HG02938 (cell line): ENCODE data around the gene ZPBP2.
"Not testable (repeated sequence)": the region's sequence is repeated elsewhere in the genome, so short reads cannot be mapped to it uniquely, and the experiment has no call there.

Experiments
- ATAC-seq: cut with Tn5 transposase; IDR thresholded peaks from one replicate; pipeline ENCODE4 v1.9.1; 2021; ENCODE audit warnings: mild to moderate bottlenecking, moderate library complexity; ENCODE audit not compliant: unreplicated experiment

The ZPBP2 gene

GRCh38 chr17:39867880-39868553, at the start of gene ZPBP2:
Gene ZPBP2, plus strand, starts transcription at chr17:39868202. Its CDS starts 153 bp downstream, at chr17:39868355.
- no peak for ATAC-seq

DNA sequence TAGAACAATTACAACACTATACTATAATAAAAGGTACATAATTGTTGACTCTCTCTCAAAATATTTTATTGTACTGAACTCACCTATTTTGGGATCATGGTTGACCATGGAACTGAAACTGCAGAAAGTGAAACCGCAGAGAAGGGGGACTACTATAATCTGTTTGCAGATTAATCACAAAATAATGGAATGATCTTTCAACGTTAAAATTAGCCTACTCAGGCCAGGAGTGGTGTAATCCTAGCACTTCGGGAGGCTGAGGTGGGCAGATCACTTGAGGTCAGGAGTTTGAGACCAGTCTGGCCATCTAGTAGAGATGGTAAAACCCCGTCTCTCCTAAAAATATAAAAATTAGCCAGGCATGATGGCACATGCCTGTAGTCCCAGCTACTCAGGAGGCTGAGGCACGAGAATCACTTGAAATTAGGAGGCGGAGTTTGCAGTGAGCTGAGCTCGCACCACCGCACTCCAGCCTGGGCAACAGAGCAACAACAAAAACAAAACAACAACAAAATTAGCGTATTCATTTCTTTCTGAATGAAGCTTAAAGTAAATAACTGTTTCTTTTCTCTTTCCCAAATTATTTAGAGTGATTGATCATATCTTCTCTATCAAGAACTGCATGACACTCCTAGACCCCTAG, 49.5 kb upstream of the ZPBP2 start:
- no peak for ATAC-seq

DNA sequence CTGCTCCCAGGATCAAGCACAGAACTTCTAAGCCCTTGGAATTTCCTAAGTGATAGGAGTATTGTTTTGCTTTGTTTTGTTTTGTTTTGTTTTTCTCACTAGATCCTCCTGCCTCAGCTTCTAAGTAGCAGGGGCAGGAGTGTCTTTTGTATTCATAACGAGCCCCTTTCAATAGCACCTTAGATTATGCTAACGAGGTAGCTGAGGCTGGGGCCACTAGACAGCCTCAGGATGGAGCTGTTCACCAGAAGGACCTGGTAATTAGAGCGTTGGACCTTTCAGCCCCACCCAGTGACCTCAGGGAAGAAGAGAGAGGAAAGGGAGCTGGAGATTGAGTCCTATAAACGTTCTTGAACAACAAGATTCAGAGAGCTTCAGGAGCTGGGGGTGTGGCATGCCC, 47.5 kb upstream of the ZPBP2 start:
- ATAC-seq, result no peak

DNA sequence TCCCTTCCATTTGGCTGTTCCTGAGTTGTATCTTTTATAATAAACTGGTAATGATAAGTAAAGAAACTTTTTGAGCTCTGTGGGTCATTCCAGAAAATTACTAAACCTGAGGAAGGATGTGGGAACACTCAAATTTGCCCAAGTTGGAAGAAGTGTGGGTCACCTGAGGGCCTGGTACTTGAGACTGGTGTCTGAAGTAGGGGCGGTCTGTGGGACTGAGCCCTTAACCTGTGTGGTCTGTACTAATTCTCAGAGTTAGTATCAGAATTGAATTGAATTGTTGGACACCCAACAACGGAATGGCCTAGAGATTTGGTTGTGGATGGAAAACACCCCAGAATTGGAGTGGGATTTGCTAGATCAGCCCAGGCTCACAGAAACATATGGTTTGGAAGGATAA, 47.0 kb upstream of the ZPBP2 start:
- ATAC-seq, result no peak

DNA sequence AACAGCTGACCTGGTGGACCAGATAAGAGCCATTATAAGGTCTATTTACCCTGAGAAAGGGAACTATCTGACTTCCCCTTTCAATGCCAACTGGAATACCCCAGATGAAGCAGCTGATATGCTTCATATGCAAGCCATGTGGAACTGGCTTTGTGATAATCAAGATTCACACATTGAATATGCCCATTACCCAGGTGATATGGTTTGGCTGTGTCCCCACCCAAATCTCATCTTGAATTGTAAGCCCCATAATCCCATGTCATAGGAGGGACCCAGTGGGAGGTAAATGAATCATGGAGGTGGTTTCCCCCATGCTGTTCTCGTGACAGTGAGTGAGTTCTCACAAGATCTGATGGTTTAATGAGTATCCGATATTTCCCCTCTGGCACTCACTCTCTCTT, 46.0 kb upstream of the ZPBP2 start:
- no peak for ATAC-seq

GRCh38 chr17:39823407-39824054, 44.5 kb upstream of the ZPBP2 start:
- no peak for ATAC-seq

- no peak for ATAC-seq
Observed at GRCh38 chr17:39826334-39826733, 41.7 kb upstream of the ZPBP2 start.

DNA sequence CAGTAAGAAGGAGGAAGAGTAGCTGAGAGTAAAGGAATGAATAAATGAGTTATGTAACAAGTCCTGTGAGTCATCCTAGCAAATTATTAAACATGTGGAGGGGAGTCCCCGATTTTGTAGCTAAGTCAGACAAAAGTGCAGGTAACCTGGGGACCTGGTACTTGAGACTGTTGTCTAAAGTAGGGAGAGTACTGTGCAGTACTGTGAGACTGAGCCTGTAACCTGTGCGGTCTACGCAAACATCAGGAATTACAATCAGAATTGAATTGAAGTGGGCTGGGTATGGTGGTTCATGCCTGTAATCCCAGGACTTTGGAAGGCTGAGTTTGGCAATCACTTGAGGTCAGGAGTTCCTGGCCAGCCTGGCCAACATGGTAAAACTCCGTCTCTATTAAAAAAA, 39.6 kb upstream of the ZPBP2 start:
- ATAC-seq, result no peak

GRCh38 chr17:39831588-39831987, 36.4 kb upstream of the ZPBP2 start:
- no peak for ATAC-seq

- no peak for ATAC-seq
Observed at GRCh38 chr17:39834017-39834416, 34.0 kb upstream of the ZPBP2 start.

DNA sequence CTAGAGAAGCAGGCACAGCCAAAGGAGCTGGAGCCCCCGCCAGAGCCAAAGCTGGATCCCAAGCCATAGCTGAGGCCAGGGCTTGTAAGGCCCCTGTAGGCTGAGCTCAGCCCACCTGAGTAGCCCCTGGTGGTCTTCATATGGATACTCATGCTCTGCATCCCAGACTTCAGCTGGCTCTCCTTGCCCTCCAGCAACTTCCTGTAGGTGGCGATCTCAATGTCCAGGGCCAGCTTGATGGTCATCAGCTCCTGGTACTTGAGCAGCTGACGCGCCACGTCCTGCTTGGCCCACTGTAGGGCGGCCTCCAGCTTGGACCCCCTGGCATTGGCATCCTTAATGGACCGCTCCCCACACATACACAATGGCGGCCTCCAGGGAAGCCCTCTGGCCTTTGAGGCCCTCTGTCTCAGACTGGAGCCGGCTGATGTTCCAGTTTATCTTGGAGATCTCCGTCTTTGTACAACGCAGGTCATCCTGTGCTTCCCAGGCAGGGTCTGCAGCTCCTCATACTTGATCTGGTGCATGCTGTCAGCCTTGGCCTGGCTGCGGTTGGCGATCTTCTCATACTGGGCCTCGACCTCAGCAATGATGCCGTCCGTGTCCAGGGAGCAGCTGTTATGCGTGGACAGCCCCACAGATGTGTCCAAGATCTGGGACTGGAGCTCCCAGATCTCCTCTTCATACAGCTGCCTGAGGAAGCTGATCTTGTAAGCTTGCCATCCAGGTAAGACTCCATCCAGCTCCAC, 32.8 kb upstream of the ZPBP2 start:
- ATAC-seq, result no peak

GRCh38 chr17:39836117-39836516, 31.9 kb upstream of the ZPBP2 start:
- ATAC-seq, result no peak

DNA sequence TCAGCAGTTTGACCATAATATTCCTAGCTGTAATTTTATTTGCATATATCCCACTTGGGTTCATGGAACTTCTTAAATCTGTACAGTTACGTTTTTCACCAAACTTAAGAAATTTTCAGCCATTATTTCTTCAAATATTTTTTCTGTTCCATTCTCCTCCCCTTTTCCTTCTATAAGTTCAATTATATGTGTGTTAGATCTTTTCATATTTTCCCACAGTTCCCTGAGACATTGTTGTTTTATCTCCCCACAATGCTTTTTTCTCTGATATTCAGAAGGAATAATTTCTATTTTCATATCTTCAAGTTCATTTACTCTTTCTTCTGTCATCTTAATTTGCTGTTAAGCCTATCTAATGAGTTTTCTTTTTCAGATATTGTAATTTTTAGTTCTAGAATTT, 29.9 kb upstream of the ZPBP2 start:
- ATAC-seq, result no peak

DNA sequence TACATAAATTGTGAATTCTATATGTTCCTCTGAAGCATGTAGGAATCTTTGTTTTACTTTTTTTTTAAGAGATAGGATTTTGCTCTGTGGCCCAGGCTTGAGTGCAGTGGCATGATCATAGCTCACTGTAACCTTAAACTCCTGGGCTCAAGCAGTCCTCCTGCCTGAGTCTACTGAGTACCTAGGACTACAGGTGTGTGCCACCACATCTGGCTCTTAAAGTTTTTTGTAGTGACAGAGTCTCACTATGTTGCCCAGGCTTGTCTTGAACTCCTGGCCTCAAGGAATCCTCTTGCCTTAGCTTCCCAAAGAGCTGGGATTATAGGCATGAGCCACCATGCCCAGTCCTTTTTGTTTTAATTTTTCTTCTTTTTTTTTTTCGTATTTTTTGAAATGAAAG, 29.2 kb upstream of the ZPBP2 start:
- no peak for ATAC-seq

DNA sequence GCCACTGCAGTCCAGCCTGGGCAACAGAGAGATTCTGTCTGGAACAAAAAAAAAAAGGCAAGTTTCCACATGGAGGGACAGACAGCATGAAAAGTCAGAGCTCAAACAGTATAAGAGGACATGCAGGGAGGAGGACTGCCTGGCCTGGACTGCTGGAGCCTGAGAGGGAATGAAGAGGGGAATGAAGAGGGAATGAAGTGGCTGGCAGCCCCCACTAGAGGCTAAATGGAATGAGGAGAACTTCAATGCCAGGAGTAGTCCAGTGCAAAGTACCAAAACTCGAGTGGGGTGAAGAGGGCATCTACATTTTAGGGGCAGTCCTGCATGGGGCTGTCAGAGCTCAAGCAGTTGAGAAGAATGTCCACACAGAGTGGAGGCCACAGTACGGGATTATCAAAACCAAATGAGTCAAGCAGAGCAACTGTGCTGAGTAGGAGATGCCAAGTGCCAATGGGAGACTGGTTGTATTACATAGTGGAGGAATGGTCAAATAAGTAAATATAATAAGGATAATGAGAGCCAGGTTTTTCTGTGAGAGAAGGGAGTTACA, 26.8 kb upstream of the ZPBP2 start:
- no peak for ATAC-seq

DNA sequence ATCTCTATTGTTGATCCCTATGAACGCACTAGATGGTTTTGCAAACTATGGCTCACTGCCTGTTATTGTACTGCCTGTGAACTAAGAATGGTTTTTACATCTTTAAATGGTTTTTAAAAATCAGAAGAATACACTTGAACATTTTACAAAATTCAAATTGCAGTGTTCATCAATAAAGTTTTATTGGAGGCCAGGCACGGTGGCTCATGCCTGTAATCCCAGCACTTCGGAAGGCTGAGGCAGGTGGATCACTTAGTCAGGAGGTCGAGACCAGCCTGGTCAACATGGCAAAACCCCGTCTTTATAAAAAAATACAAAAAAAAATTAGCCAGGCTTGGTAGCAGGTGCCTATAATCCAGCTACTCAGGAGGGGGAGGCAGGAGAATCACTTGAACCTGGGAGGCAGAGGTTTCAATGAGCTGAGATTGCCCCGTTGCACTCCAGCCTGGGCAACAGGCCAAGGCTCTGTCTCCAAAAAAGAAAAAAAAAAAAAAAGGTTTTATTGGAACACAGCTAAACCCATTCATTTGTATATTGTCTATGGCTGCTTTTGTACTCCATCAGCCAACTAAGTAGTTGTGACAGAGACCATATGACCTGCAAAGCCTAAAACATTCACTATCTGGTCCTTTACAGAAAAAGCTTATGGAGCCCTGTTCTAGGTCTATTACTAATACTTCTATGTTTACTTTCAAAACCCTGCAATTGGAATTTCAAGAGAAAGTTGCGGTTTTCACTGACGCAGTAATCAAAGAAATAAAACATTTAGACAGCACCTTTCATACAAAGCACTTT, 22.8 kb upstream of the ZPBP2 start:
- ATAC-seq, result no peak

- ATAC-seq, result no peak
Observed at GRCh38 chr17:39846205-39846604, 21.8 kb upstream of the ZPBP2 start.

DNA sequence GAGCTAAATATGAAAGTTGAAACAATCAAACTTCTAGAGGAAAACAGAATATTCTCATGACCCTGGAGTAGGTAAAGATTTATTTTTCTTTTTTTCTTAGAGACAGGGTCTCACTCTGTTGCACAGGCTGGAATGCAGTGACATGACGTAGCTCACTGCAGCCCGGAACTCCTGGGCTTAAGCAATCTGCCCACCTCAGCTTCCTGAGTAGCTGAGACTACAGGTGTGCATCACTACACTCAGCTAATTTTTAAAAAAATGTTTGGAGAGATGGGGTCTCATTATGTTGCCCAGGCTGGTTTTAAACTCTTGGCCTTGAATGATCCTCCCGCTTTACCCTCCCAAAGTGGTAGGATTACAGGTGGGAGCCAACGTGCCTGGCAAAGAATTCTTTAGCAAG, 19.4 kb upstream of the ZPBP2 start:
- no peak for ATAC-seq

GRCh38 chr17:39850186-39850585, 17.8 kb upstream of the ZPBP2 start:
- not testable (repeated sequence) for ATAC-seq

DNA sequence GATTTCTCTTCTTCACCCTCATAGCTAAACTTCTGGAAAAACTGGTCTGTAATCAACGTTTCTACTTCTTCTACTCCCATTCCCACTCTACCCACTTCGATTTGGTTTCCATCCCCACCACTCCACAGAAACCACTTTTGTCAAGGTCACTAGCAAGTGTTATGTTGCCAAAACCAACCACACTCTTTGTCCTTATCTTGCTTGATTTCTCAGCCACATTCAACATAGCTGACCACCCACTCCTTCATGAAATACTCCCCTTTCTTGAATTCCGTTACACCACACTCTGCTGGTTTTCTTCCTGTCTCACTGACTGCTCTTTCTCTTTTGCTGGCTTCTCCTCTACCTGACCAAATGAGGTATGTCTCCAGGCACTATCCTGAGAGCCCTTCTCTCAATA, 15.8 kb upstream of the ZPBP2 start:
- ATAC-seq, result no peak

DNA sequence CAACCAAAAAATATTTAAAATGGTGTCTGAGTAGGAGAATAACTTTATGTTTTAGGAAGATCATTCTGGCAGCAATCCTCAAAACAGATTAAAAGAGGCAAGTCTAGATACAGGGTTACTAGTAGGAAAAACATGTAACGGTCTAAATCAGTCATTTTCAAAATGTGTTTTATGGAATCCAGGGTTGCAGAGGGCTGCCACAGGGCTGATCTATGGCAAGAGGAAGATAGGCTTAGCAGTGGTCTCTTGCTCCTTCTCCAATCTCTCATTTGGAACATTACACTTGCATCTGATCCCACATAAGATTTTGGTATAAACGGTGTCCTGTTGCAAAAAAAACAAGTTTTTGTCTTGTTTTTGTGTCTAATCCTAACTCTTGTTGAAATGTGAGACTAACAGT, 13.1 kb upstream of the ZPBP2 start:
- ATAC-seq, result no peak
